Hematopoietic multipotent progenitor cell treated with erythropoietin and hydrocortisone succinate and interleukin-3 and kit ligand, for 15 days (in vitro differentiated cells): ENCODE measurements around the gene LRRC56.
A peak's percentile ranks its signal among the peaks of the same experiment; 100 is the strongest.

ENCODE experiments used
- DNase-seq: peaks from one replicate; pipeline ENCODE4 v3.0.0-alpha.2; 2015; ENCODE audit warnings: low spot score

Gene LRRC56

DNA sequence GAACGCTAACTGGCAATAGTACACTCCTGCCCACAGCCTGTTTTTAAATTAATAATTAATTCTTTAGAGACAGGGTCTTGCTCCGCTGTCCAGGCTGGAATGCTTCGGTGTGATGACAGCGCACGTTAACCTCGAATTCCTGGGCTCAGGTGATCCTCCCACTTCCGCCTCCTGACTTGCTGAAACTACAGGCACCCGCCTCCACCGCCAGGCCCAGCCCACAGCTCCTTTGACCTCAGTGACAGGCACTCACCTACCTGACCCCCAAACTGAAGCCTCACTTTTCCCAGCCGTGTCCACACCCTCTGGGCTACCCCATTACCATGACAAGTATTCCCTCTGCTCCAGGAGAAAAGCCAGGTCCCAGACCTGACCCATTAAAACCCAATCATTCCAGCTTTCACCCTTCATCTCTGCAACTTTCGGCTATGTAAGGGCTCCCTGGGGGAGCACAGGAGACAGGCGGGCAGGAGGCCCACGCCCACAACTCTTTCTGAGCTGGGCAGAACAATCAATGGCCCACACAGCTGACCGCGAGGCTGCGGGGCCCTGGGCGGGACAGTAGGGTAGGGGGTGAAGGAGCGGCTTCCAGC is 22.5 kb downstream of the LRRC56 start:
- no peak for DNase-seq

DNA sequence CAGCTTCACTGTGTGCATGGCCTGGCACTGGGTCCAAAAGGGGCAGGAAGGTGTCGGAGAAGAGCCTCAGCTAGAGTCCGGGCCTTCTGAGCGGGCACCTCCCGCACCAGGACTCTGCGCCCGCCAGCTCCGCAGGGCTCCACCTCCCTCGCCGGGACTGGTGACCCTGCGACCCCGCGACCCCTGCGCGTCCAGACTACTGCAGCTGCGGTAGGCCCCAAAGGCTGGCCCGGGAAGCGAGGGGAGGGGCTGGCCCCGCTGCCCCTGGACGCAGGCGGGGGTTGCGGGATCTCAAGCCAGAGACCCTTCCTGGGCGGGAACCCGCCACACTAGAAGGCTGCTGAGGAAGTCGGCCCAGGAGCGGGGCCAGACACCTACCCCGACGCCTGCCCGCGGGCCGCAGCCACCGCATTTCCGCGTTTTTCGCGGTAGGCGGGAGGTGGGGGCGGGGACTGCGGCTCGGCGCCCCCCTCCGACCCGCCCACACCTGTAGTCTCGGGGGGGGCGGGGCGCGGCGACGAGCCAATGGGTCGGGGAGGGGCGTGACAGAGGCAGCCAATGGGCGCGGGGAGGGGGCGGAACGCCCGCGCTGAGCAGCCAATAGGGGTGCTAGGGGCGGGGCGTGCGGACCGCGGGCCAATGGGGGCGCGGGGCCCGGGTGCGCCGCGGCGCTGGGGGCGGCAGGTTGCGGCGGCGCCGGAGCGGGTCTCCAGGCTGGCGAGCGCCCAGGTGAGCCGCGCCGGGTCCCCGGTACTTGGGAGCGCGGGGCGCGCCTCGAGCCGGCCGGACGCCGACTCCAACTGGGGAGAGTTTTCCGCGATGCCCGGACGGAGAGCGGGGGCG is 23.2 kb downstream of the LRRC56 start, which contains the start of the genes LMNTD2 and RASSF7:
Gene LMNTD2 (minus strand): TSS at position 434 of the 843 bp plus-strand sequence. CDS start 22 bp downstream, at position 412.
Gene RASSF7 (plus strand): TSS at position 666 of the 843 bp plus-strand sequence. CDS start 799 bp downstream, outside the sequence.
- peak; percentile 88 for DNase-seq

- DNase-seq = peak; percentile 37
These were observed 24.0 kb downstream of the LRRC56 start for GRCh38 chr11:561148-562003.

DNA sequence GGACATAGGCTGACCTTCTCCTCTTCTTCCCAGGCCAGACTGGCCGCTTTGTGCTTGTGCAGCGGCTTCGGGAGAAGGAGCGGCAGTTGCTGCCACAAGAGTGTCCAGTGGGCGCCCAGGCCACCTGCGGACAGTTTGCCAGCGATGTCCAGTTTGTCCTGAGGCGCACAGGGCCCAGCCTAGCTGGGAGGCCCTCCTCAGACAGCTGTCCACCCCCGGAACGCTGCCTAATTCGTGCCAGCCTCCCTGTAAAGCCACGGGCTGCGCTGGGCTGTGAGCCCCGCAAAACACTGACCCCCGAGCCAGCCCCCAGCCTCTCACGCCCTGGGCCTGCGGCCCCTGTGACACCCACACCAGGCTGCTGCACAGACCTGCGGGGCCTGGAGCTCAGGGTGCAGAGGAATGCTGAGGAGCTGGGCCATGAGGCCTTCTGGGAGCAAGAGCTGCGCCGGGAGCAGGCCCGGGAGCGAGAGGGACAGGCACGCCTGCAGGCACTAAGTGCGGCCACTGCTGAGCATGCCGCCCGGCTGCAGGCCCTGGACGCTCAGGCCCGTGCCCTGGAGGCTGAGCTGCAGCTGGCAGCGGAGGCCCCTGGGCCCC is 24.8 kb downstream of the LRRC56 start:
- DNase-seq = no peak

- no peak for DNase-seq
These were observed 25.9 kb downstream of the LRRC56 start for GRCh38 chr11:563066-563811.

DNA sequence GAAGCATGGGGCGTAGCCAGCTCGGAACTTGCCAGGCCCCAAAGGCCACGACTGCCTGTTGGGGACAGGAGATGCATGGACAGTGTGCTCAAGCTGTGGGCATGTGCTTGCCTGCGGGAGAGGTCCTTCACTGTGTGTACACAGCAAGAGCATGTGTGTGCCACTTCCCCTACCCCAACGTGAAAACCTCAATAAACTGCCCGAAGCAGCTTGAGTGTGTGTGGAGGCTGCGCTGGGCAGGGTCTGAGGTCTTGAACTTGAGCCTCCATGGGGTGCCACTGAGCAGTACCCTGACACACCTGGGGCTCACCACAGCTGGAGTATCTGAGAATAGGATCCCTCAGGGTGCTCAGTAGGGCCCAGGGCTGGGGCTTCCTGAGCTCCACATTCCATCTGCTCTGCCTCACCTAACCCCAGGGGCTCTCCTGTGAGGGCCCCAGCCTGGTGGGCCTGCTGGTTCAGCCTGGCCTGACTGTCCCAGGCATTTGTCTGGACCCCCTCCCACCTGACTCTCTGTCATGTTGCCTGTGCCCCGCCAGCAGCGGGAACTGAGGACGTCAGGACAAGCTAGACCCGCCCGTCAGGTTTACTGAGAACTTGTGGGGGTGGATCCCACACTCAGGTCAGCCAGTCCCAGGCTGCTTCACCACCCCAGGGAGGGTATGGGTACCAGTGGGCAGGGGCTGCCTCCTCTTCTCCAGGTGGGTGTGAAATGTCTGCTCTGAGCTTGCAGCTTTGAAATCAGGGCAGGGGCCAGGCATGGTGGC is 26.7 kb downstream of the LRRC56 start:
- no peak for DNase-seq

DNA sequence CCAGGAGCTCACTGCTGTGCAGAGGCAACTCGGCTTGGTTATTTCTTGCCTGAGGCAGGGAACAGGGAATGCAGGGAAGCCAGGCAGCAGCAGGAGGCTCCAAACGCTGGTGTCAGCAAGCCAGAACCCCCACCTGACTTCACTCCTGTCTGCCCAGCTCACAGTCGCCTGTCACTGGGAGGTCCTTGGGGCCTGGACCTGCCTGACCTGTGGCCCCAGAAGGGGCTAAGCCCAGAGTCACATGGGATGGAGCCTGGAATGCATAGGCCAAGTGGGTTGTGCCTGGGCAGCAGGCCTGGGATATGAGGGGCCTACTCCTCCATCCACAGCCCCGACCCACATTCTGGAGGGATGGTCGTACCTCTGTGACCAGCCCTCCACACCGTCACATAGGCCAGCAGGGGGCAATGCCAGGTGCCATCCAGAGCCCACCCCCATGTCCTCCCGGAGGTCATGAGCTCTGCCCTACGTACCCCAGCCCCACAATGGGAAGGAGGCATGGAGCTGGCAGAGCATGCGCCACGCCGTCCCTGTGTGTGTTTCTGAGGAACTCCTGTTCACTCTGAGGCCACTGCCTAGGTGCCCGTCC is 28.7 kb downstream of the LRRC56 start:
- DNase-seq = no peak

DNA sequence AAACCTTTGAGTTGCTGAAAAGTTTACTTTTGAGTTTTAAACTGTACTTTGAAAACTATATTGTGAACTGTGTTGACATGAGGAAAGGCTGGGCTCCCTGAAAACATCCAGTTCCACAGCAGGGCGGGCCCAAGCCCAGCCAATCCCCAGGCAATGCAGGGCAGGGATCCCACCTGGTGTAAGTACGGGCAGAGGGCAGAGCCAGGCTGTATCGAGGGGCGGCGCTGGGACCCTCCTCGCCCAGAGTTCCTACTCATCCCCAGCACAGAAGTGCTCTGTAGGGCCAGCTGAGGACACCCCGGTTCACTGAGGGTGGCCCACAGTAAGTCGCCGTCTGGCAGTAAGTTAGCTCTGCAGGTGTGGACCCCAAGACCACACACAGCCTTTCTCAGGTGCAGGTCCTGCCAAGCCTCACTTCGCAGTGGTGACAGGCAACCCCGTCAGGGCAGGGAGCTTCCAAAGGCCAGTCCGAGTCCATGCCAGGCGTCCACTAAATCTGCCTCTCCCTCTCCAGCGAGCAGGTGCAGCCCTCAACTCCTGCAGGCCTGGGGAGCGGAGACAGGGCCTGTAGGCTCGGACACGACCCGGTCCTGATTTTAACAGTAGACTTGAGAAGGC is 29.8 kb downstream of the LRRC56 start:
- no peak for DNase-seq

DNA sequence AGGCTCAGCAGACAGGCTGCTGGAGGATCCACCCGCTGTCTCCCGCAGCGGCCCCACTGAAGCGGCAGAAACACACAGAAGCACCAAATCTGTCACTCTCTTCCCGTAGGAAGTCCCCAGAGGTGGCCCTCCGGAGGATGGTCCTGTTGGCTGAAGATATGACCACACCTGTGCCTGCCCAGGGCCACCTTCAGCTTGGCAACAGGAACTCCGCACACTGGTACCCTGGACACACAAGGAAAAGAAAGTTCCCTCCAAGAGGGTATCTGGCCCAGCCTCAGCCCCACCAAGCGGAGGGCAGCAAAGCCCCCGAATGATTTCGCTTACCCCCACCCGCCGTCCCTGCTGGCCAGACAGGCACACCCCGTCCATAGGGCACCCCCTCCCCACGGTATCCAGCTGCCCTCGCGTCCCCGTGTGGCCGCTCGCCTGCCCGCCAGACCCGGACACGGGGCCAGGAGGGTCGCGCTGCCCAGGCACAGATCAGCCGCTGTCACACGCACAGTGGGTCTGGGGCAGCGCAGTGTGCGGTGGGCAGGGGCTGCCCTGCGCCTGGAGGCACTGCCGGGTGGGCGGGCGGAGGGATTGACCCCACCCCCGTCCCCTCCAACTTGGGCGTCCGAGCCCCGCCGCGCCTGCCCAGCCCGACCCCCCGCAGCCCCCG is 30.4 kb downstream of the LRRC56 start:
- no peak for DNase-seq

DNA sequence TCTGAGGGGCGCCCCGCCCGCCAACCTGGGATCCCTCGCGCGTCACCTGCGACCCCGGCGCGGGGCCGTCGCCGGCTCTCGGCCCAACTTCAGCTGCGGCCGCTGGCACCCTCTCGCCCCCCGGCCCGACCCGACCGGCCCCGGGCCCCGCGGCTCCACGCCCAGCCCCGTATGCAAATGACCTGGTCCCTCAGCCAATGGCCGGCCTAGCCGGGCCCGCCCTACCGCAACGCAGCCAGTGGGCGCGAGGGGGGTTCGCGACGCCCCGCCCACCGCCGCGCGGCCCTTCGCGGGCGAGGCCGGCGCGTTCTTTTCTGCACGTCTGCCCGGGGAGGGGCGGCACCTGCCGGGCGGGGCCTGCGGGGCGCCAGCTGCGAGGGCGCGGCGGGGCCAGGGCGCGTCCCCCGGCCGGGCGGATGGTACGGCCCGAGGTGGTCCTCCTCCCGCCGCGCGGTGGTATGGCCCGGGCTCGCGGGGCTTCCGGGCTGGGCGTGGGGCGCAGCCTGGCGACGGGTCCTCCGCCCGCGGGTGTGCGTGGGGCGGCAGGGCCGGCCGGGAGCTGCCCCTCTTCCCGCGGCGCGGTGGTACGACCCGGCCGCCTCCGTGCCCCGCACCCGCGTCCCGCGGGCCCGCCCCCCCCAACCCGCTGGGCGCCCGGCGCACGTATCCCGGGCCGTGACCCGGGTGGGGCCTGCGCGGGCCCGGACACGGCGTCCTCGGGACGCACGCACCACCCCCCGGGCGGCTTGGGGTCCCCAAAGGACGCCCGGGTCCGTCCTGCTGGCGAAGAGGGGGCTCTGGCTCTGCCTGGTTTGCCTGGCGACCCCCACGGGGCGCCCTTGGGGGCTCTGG is 31.2 kb downstream of the LRRC56 start:
- DNase-seq = peak; percentile 93

- DNase-seq = no peak
These were observed 32.0 kb downstream of the LRRC56 start for GRCh38 chr11:569158-569885.

GRCh38 chr11:571802-572185 is 34.5 kb downstream of the LRRC56 start:
- no peak for DNase-seq

GRCh38 chr11:573146-573759 is 35.9 kb downstream of the LRRC56 start:
- DNase-seq = no peak

- peak; percentile 32 for DNase-seq
These were observed 36.8 kb downstream of the LRRC56 start for GRCh38 chr11:574031-574570.

GRCh38 chr11:574632-575312 is 37.4 kb downstream of the LRRC56 start:
- DNase-seq = peak; percentile 27
